OCI-LY7 (cell line): ENCODE measurements around the gene PDZRN4. TPM values are rescaled to one million over a fixed set of nuclear protein-coding genes. Genes with fewer than 3 reads are reported as not detected.
"Not testable (repeated sequence)": the region's sequence is repeated elsewhere in the genome, so short reads cannot be mapped to it uniquely, and the experiment has no call there.

ENCODE experiments used
- BruUV-seq: library from RNA; stranded (reverse); fragments of 400-500 nt; replicated peaks from 2 replicates; lab custom pipeline; 2021; lab: Mats Ljungman, UMichigan
- CTCF ChIA-PET: fragments of 300-600 bp; sonication (Branson Sonifier 250); formaldehyde crosslinking; loops from one replicate; lab custom pipeline; 2022; ENCODE audit warnings: antibody characterized with exemption; ENCODE audit not compliant: unreplicated experiment; lab: Charles Lee
- POLR2A ChIA-PET: fragments of 300-600 bp; sonication (Branson Sonifier 250); formaldehyde crosslinking; loops from one replicate; lab custom pipeline; 2022; ENCODE audit warnings: antibody characterized with exemption; lab: Charles Lee
- DNase-seq: peaks from one replicate; pipeline ENCODE4 v3.0.0-alpha.2; 2015; ENCODE audit warnings: low spot score
- H2AFZ ChIP-seq: fragments of 200-600 bp; sonication (generic), shearing (Covaris generic); 2 replicates; pipeline ENCODE4 v1.6.1; 2014; ENCODE audit warnings: mild to moderate bottlenecking, antibody characterized with exemption, low read length, moderate library complexity
- H3K27ac ChIP-seq: fragments of 200-600 bp; sonication (generic); 2 replicates; pipeline ENCODE4 v1.5.1; 2014; ENCODE audit warnings: mixed run types, low read depth, mild to moderate bottlenecking, moderate library complexity, low read length, inconsistent platforms; ENCODE audit not compliant: poor library complexity, severe bottlenecking
- H3K36me3 ChIP-seq: fragments of 200-600 bp; sonication (generic); 2 replicates; pipeline ENCODE4 v1.6.1; 2014; ENCODE audit warnings: mild to moderate bottlenecking, antibody characterized with exemption, low read length, moderate library complexity, mixed read lengths; ENCODE audit not compliant: insufficient read depth
- H3K4me1 ChIP-seq: fragments of 200-600 bp; sonication (generic); 2 replicates; pipeline ENCODE4 v1.5.1; 2014; ENCODE audit warnings: mild to moderate bottlenecking, low read length; ENCODE audit not compliant: insufficient read depth, poor library complexity, severe bottlenecking
- H3K4me2 ChIP-seq: fragments of 200-600 bp; sonication (generic); 2 replicates; pipeline ENCODE4 v1.6.1; 2014; ENCODE audit warnings: mild to moderate bottlenecking, low read length
- H3K4me3 ChIP-seq: fragments of 200-600 bp; sonication (generic); 2 replicates; pipeline ENCODE4 v1.5.1; 2014; ENCODE audit warnings: mild to moderate bottlenecking, low read depth, low read length; ENCODE audit not compliant: poor library complexity, severe bottlenecking
- H3K79me2 ChIP-seq: fragments of 200-600 bp; sonication (generic); 2 replicates; pipeline ENCODE4 v1.6.1; 2016; ENCODE audit warnings: low read depth, mild to moderate bottlenecking, low read length, moderate library complexity, mixed read lengths; ENCODE audit not compliant: insufficient read depth
- H3K9me2 ChIP-seq: fragments of 200-600 bp; sonication (generic); 2 replicates; pipeline ENCODE4 v1.6.1; 2016; ENCODE audit warnings: mild to moderate bottlenecking, low read length, mixed read lengths; ENCODE audit not compliant: insufficient read depth
- H3K9me3 ChIP-seq: fragments of 200-600 bp; sonication (generic); 2 replicates; pipeline ENCODE4 v1.6.1; 2014; ENCODE audit warnings: mild to moderate bottlenecking, mixed run types, low read length, mixed read lengths
- H4K20me1 ChIP-seq: fragments of 200-600 bp; sonication (generic); 2 replicates; pipeline ENCODE4 v1.6.1; 2014; ENCODE audit warnings: mild to moderate bottlenecking, antibody characterized with exemption, low read length, moderate library complexity, mixed read lengths; ENCODE audit not compliant: insufficient read depth
- EZH2phosphoT487 ChIP-seq: fragments of 200-600 bp; sonication (generic); IDR thresholded peaks from 2 replicates; pipeline ENCODE4 v1.6.1; 2018; ENCODE audit warnings: low read depth, borderline replicate concordance, mild to moderate bottlenecking, mixed run types, antibody characterized with exemption, low read length, moderate library complexity, mixed read lengths
- intact Hi-C: fragments of 100-400 bp; cut with micrococcal nuclease; formaldehyde crosslinking; loops from one replicate; pipeline ENCODE4 v1.10.0; 2022; ENCODE audit not compliant: unreplicated experiment
- total RNA-seq, 2 experiments: library from RNA; depleted of rRNA in 1 of 2; stranded (reverse); fragments of >200 nt in 1 of 2; shearing (Covaris generic) in 1 of 2; gene quantifications; 2 replicates each; pipeline ENCODE4 v1.2.3, GENCODE V29; 2014 to 2022
- TF ChIP-seq, protein P1 (sequence below): fragments of 200-600 bp; sonication (generic); conservative IDR thresholded peaks from 2 replicates; pipeline ENCODE4 v1.5.1; 2014; ENCODE audit warnings: mild to moderate bottlenecking, antibody characterized with exemption, low read length, moderate library complexity, mixed read lengths

Gene PDZRN4
- total RNA-seq, 2 experiments from 2014 or later: 6.8 to 16.8 TPM

DNA sequence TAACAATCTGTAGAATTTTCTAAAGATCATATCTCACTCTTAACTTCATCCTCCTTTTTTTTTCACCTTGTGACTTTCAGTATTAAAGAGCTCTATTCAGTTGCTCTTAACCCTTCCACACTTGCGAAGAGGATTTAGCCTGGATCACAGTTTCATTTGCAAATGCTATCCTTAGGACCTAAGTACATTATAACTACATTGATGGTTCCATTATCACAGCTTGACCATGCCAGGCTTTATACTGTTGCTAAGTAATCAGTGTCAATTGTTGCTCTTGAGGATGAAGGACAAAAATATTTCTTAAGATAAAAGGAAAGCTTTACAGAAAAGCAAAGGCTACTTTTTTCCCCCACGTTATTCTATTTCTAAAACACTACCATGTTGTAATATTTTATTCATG is 122.2 kb downstream of the PDZRN4 start:
- H3K9me2 ChIP-seq: no peaks in the 10 kb centered on the region
- no peak for TF ChIP-seq EZH2phosphoT487
- TF ChIP-seq, protein P1, sequence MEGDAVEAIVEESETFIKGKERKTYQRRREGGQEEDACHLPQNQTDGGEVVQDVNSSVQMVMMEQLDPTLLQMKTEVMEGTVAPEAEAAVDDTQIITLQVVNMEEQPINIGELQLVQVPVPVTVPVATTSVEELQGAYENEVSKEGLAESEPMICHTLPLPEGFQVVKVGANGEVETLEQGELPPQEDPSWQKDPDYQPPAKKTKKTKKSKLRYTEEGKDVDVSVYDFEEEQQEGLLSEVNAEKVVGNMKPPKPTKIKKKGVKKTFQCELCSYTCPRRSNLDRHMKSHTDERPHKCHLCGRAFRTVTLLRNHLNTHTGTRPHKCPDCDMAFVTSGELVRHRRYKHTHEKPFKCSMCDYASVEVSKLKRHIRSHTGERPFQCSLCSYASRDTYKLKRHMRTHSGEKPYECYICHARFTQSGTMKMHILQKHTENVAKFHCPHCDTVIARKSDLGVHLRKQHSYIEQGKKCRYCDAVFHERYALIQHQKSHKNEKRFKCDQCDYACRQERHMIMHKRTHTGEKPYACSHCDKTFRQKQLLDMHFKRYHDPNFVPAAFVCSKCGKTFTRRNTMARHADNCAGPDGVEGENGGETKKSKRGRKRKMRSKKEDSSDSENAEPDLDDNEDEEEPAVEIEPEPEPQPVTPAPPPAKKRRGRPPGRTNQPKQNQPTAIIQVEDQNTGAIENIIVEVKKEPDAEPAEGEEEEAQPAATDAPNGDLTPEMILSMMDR: no peak
- H2AFZ ChIP-seq: no peak overlapping the region
- H3K27ac ChIP-seq: no peak overlapping the region
- intact Hi-C loops: no loop called here
- CTCF ChIA-PET: no interaction called here
- H3K9me3 ChIP-seq: no peaks in the 10 kb centered on the region
- H4K20me1 ChIP-seq: no peaks in the 10 kb centered on the region
- no peaks in the 10 kb centered on the region for H3K36me3 ChIP-seq
- no peak for DNase-seq
- H3K79me2 ChIP-seq: no peaks in the 10 kb centered on the region; the same call in 1 of the 2 replicates
- no peak overlapping the region for H3K4me3 ChIP-seq
- POLR2A ChIA-PET: interaction anchor here (0.6 to 0.9 kb wide), 3 partner anchors 369 to 752 kb away, joined by 3 read pairs; no protein-coding TSS in a partner anchor
- no peak overlapping the region for H3K4me2 ChIP-seq
- H3K4me1 ChIP-seq: no peaks in the 10 kb centered on the region
- no TSS peak for BruUV-seq

DNA sequence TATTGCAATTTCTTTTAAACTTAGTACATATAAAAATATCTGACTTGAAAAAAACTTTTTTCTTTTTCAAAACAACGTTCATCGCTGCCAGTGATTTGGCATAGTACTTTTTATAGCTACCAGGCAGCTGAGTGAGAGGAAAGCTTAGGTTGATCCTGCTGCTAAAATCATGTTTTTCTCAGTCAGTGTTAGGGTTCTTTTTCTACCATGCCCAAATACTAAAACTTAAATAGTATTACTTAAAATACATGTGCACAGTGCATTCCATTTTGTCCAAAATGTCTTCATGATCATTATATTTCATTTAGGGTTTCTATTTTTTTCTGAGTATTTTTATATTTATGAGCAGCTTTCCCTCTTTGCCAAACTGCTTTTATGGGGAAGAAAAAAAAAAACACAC is 123.8 kb downstream of the PDZRN4 start:
- H4K20me1 ChIP-seq: no peaks in the 10 kb centered on the region
- no peak overlapping the region for H3K4me3 ChIP-seq
- ChIA-PET CTCF (no interaction called here), POLR2A (interaction anchor here (0.6 kb wide), 1 partner anchor 32 kb away, joined by 3 read pairs; no protein-coding TSS in a partner anchor)
- no peaks in the 10 kb centered on the region for H3K36me3 ChIP-seq
- H2AFZ ChIP-seq: no peak overlapping the region
- H3K4me1 ChIP-seq: no peaks in the 10 kb centered on the region
- no peaks in the 10 kb centered on the region; the same call in 1 of the 2 replicates for H3K79me2 ChIP-seq
- no peak overlapping the region for H3K4me2 ChIP-seq
- no peaks in the 10 kb centered on the region for H3K9me3 ChIP-seq
- intact Hi-C loops: no loop called here
- TF ChIP-seq, protein P1: no peak
- TF ChIP-seq EZH2phosphoT487: no peak
- no peak overlapping the region for H3K27ac ChIP-seq
- H3K9me2 ChIP-seq: no peaks in the 10 kb centered on the region
- BruUV-seq: no TSS peak
- no peak for DNase-seq

DNA sequence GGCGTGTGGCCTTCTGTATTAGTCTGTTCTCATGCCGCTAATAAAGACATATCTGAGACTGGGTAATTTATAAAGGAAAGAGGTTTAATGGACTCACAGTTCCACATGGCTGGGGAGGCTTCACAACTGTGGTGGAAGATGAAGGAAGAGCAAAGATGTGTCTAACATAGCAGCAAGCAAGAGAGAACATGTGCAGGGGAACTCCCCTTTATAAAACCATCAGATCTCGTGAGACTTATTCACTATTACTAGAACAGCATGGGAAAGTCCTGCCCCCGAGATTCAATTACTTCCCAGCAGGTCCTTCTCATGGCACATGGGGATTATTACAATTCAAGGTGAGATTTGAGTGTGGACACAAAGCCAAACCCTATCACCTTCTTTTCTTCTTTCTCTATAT is 124.3 kb downstream of the PDZRN4 start:
- H3K9me2 ChIP-seq, H3K4me2 ChIP-seq, POLR2A ChIA-PET, intact Hi-C loops, DNase-seq, CTCF ChIA-PET, H3K4me3 ChIP-seq, H3K36me3 ChIP-seq, BruUV-seq, H3K9me3 ChIP-seq, H3K4me1 ChIP-seq, H3K79me2 ChIP-seq, H3K27ac ChIP-seq, H2AFZ ChIP-seq, H4K20me1 ChIP-seq: not testable (repeated sequence)
